Naive thymus-derived CD8-positive, alpha-beta T cell (primary cell): ENCODE results near the gene EXOSC7. TPM values are rescaled to one million over a fixed set of nuclear protein-coding genes. Genes with fewer than 3 reads are reported as not detected.

Source experiments
- ATAC-seq, 2 donors: fragments of 150-1000 bp; cut with Tn5 transposase in 1 of 2; sonication (Bioruptor Pico), chemical (Tn5 transposase) in 1 of 2; 1 replicate in 1 of 2; 2 replicates in 1 of 2; pipeline ENCODE4 v1.10.0; 2021; ENCODE audit warnings: mild to moderate bottlenecking in 2 of 2, moderate library complexity in 2 of 2
- POLR2A ChIA-PET: fragments of 350-600 bp; sonication (Branson Sonifier 250); formaldehyde crosslinking; loops from one replicate; lab custom pipeline; 2021; ENCODE audit warnings: antibody characterized with exemption; lab: Charles Lee
- DNase-seq, 10 donors: peaks; one replicate each; pipeline versions ENCODE4 v3.0.0 to v3.0.0-alpha.2; 2020 to 2022
- H3K27ac Mint-ChIP-seq, 10 donors: one replicate each; pipeline ENCODE4 v1.8.0; 2020 to 2022; ENCODE audit warnings: mild to moderate bottlenecking in 10 of 10, mixed read lengths in 10 of 10, moderate library complexity in 4 of 10, inconsistent platforms in 1 of 10
- H3K27me3 Mint-ChIP-seq, 5 donors: one replicate each; pipeline ENCODE4 v1.8.0; 2021 to 2022; ENCODE audit warnings: mixed read lengths in 5 of 5
- H3K36me3 Mint-ChIP-seq, 3 donors: one replicate each; pipeline ENCODE4 v1.8.0; 2020 to 2022; ENCODE audit warnings: mixed read lengths in 3 of 3, mild to moderate bottlenecking in 2 of 3, inconsistent platforms in 1 of 3
- H3K4me1 Mint-ChIP-seq, 4 donors: one replicate each; pipeline ENCODE4 v1.8.0; 2021 to 2022; ENCODE audit warnings: mixed read lengths in 4 of 4
- H3K4me3 Mint-ChIP-seq, 10 donors: one replicate each; pipeline ENCODE4 v1.8.0; 2020 to 2022; ENCODE audit warnings: mild to moderate bottlenecking in 10 of 10, mixed read lengths in 10 of 10, moderate library complexity in 6 of 10, inconsistent platforms in 1 of 10
- H3K9me3 Mint-ChIP-seq, 9 donors: one replicate each; pipeline ENCODE4 v1.8.0; 2020 to 2022; ENCODE audit warnings: mixed read lengths in 9 of 9, mild to moderate bottlenecking in 3 of 9, inconsistent platforms in 1 of 9, moderate library complexity in 1 of 9
- polyA plus RNA-seq, 3 donors: library from polyadenylated mRNA; unstranded; fragments of 300-500 nt; fragmentation: Illumina TruSeq; gene quantifications; one replicate each; pipeline ENCODE4 v1.2.3, GENCODE V29; 2021
- total RNA-seq, 8 experiments: library from RNA in 2 of 8; stranded (reverse) in 2 of 8; gene quantifications; one replicate each; pipeline ENCODE4 v1.2.3 and lab custom pipeline; 2021 to 2026

The EXOSC7 gene
- total RNA-seq, result 10 to 100 TPM; 46.7 to 55.4 TPM
- polyA plus RNA-seq, result 10 to 100 TPM; 46.0 to 55.5 (median 49.1) TPM
- 15.6 to 61.7 (median 28.7) reads per million in 6 experiments for total RNA-seq (lab: John Stamatoyannopoulos, UW)

GRCh38 chr3:44976002-44976815 lies at the start of gene EXOSC7, which contains the start of gene ZDHHC3:
EXOSC7 (plus strand) TSS chr3:44976244; CDS start chr3:44976278, 34 bp downstream.
ZDHHC3 (minus strand) TSS chr3:44976174; CDS start chr3:44959436, 16,738 bp downstream.
- Mint-ChIP-seq H3K4me3 (peak within 1 kb of the TSS; percentile 89 to 95 (median 94)), H3K4me1 (peaks cover 29 to 78% (median 69%) of the 10 kb centered on the region in 4 donors), H3K27ac (peak within 1 kb of the TSS; percentile 85 to 98 (median 96)), H3K36me3 (peaks cover 0 to 3% (median 0%) of the 10 kb centered on the region in 3 donors), H3K27me3 (no peaks in the 10 kb centered on the region), H3K9me3 (no peaks in the 10 kb centered on the region)
- ATAC-seq (peak; percentile 93 to 95), DNase-seq (peak; percentile 79 to 90 (median 86))
- POLR2A ChIA-PET, result interaction anchor here (0.5 to 2.4 kb wide), 14 partner anchors 9 to 465 kb away, joined by 3 to 19 read pairs (median 5); partner anchors contain the start of gene ZNF197

- POLR2A ChIA-PET, result no interaction called here
- Mint-ChIP-seq H3K36me3 (peaks cover 0 to 76% (median 19%) of the 10 kb centered on the region in 3 donors), H3K27ac (peak overlapping the region in 1 of 10 donors; percentile 41)
Observed at GRCh38 chr3:44926921-44927320, 49.1 kb upstream of the EXOSC7 start.

GRCh38 chr3:44927371-44927770 lies 48.7 kb upstream of the EXOSC7 start:
- no peak for DNase-seq
- Mint-ChIP-seq H3K4me3 (no peak overlapping the region), H3K9me3 (no peaks in the 10 kb centered on the region), H3K4me1 (no peaks in the 10 kb centered on the region), H3K27ac (no peak overlapping the region), H3K27me3 (no peaks in the 10 kb centered on the region), H3K36me3 (peaks cover 0 to 75% (median 21%) of the 10 kb centered on the region in 3 donors)
- POLR2A ChIA-PET, result no interaction called here
- ATAC-seq, result no peak

More at GRCh38 chr3:44926921-44927320, 49.1 kb upstream of the EXOSC7 start:
- ATAC-seq (no peak), DNase-seq (no peak)
- H3K9me3 Mint-ChIP-seq, result no peaks in the 10 kb centered on the region
- H3K4me1 Mint-ChIP-seq, result no peaks in the 10 kb centered on the region
- H3K4me3 Mint-ChIP-seq, result no peak overlapping the region
- H3K27me3 Mint-ChIP-seq, result no peaks in the 10 kb centered on the region

- no peak overlapping the region for H3K4me3 Mint-ChIP-seq
- H3K4me1 Mint-ChIP-seq, result peaks cover 0 to 11% (median 2%) of the 10 kb centered on the region in 4 donors
- H3K36me3 Mint-ChIP-seq, result peaks cover 0 to 72% (median 30%) of the 10 kb centered on the region in 3 donors
- H3K9me3 Mint-ChIP-seq, result no peaks in the 10 kb centered on the region
- ATAC-seq (no peak), DNase-seq (no peak)
- H3K27me3 Mint-ChIP-seq, result no peaks in the 10 kb centered on the region
- H3K27ac Mint-ChIP-seq, result no peak overlapping the region
- POLR2A ChIA-PET, result no interaction called here
Observed at GRCh38 chr3:44929782-44930181, 46.3 kb upstream of the EXOSC7 start.

GRCh38 chr3:44930911-44931310 lies 45.1 kb upstream of the EXOSC7 start:
- POLR2A ChIA-PET, result no interaction called here
- Mint-ChIP-seq H3K27ac (no peak overlapping the region), H3K36me3 (peaks cover 0 to 67% (median 27%) of the 10 kb centered on the region in 3 donors), H3K27me3 (no peaks in the 10 kb centered on the region), H3K4me1 (peaks cover under 1 to 11% (median 4%) of the 10 kb centered on the region in 4 donors), H3K4me3 (no peak overlapping the region), H3K9me3 (no peaks in the 10 kb centered on the region)
- DNase-seq, result no peak
- no peak for ATAC-seq

GRCh38 chr3:44931791-44932190 lies 44.3 kb upstream of the EXOSC7 start:
- Mint-ChIP-seq H3K36me3 (peaks cover 0 to 65% (median 24%) of the 10 kb centered on the region in 3 donors), H3K27ac (no peak overlapping the region), H3K4me1 (peaks cover 7 to 18% (median 8%) of the 10 kb centered on the region in 4 donors), H3K9me3 (no peaks in the 10 kb centered on the region), H3K4me3 (no peak overlapping the region), H3K27me3 (no peaks in the 10 kb centered on the region)
- POLR2A ChIA-PET, result no interaction called here
- DNase-seq (no peak), ATAC-seq (no peak)

GRCh38 chr3:44932271-44932670 lies 43.8 kb upstream of the EXOSC7 start:
- Mint-ChIP-seq H3K4me3 (no peak overlapping the region), H3K27ac (peak overlapping the region in 1 of 10 donors; percentile 39), H3K36me3 (peaks cover 0 to 64% (median 21%) of the 10 kb centered on the region in 3 donors), H3K27me3 (no peaks in the 10 kb centered on the region), H3K9me3 (no peaks in the 10 kb centered on the region), H3K4me1 (peaks cover 7 to 18% (median 8%) of the 10 kb centered on the region in 4 donors)
- no peak for ATAC-seq
- DNase-seq, result no peak
- POLR2A ChIA-PET, result no interaction called here

- peaks cover 7 to 18% (median 8%) of the 10 kb centered on the region in 4 donors for H3K4me1 Mint-ChIP-seq
- no peaks in the 10 kb centered on the region for H3K27me3 Mint-ChIP-seq
- H3K36me3 Mint-ChIP-seq, result peaks cover 0 to 62% (median 28%) of the 10 kb centered on the region in 3 donors
- H3K4me3 Mint-ChIP-seq, result no peak overlapping the region
- H3K9me3 Mint-ChIP-seq, result no peaks in the 10 kb centered on the region
- no peak for ATAC-seq
- peak overlapping the region in 2 of 10 donors; percentile 15 to 24 for H3K27ac Mint-ChIP-seq
- DNase-seq, result no peak
- POLR2A ChIA-PET, result no interaction called here
Observed at GRCh38 chr3:44932986-44933944, 42.8 kb upstream of the EXOSC7 start.

- DNase-seq (no peak), ATAC-seq (no peak)
- H3K36me3 Mint-ChIP-seq, result peaks cover 0 to 70% (median 39%) of the 10 kb centered on the region in 3 donors
- no peak overlapping the region for H3K4me3 Mint-ChIP-seq
- no peaks in the 10 kb centered on the region for H3K27me3 Mint-ChIP-seq
- peak overlapping the region in 2 of 10 donors; percentile 35 to 43 for H3K27ac Mint-ChIP-seq
- H3K9me3 Mint-ChIP-seq, result no peaks in the 10 kb centered on the region
- POLR2A ChIA-PET, result no interaction called here
- H3K4me1 Mint-ChIP-seq, result peaks cover 6 to 8% (median 7%) of the 10 kb centered on the region in 4 donors
Observed at GRCh38 chr3:44939581-44940036, 36.4 kb upstream of the EXOSC7 start.

- peaks cover 0 to 72% (median 39%) of the 10 kb centered on the region in 3 donors for H3K36me3 Mint-ChIP-seq
- POLR2A ChIA-PET, result no interaction called here
- no peaks in the 10 kb centered on the region for H3K27me3 Mint-ChIP-seq
- no peak overlapping the region for H3K4me3 Mint-ChIP-seq
- peaks cover 0 to 9% (median 4%) of the 10 kb centered on the region in 4 donors for H3K4me1 Mint-ChIP-seq
- no peak overlapping the region for H3K27ac Mint-ChIP-seq
- ATAC-seq, result no peak
- no peak for DNase-seq
- no peaks in the 10 kb centered on the region for H3K9me3 Mint-ChIP-seq
Observed at GRCh38 chr3:44942202-44942921, 33.7 kb upstream of the EXOSC7 start.

GRCh38 chr3:44948239-44948638 lies 27.8 kb upstream of the EXOSC7 start:
- H3K36me3 Mint-ChIP-seq, result peaks cover 0 to 38% (median 7%) of the 10 kb centered on the region in 3 donors
- no peaks in the 10 kb centered on the region for H3K27me3 Mint-ChIP-seq
- no peak overlapping the region for H3K27ac Mint-ChIP-seq
- POLR2A ChIA-PET, result no interaction called here
- H3K9me3 Mint-ChIP-seq, result no peaks in the 10 kb centered on the region
- no peak overlapping the region for H3K4me3 Mint-ChIP-seq
- DNase-seq, result no peak
- ATAC-seq, result no peak
- peaks cover 18 to 29% (median 27%) of the 10 kb centered on the region in 4 donors for H3K4me1 Mint-ChIP-seq
